ENCODE data around the gene PRR7.

The PRR7 gene

GRCh38 chr5:177425196-177425800 lies 21.3 kb upstream of the PRR7 start:
- DNase-seq: no peak

- peak; percentile 99 for DNase-seq
Observed at GRCh38 chr5:177425801-177426565, 20.6 kb upstream of the PRR7 start.

GRCh38 chr5:177426566-177427210 lies 19.9 kb upstream of the PRR7 start, which contains the start of gene GRK6:
Gene GRK6 (plus strand): TSS chr5:177426676. CDS start chr5:177426846, 170 bp downstream.
- peak; percentile 71 for DNase-seq

- DNase-seq: no peak
Observed at GRCh38 chr5:177427211-177427822, 19.3 kb upstream of the PRR7 start.

GRCh38 chr5:177427919-177428573 lies 18.6 kb upstream of the PRR7 start:
- DNase-seq: no peak

GRCh38 chr5:177428574-177429217 lies 17.9 kb upstream of the PRR7 start:
- no peak for DNase-seq

GRCh38 chr5:177429248-177430040 lies 17.2 kb upstream of the PRR7 start:
- peak; percentile 78 for DNase-seq

GRCh38 chr5:177430140-177430951 lies 16.3 kb upstream of the PRR7 start:
- no peak for DNase-seq

GRCh38 chr5:177430972-177431316 lies 15.7 kb upstream of the PRR7 start:
- no peak for DNase-seq

GRCh38 chr5:177431317-177432142 lies 15.1 kb upstream of the PRR7 start:
- peak; percentile 73 for DNase-seq

GRCh38 chr5:177432143-177432838 lies 14.3 kb upstream of the PRR7 start:
- no peak for DNase-seq

- DNase-seq: no peak
Observed at GRCh38 chr5:177432839-177433657, 13.6 kb upstream of the PRR7 start.

GRCh38 chr5:177433658-177434217 lies 12.9 kb upstream of the PRR7 start:
- DNase-seq: no peak

GRCh38 chr5:177434437-177434836 lies 12.2 kb upstream of the PRR7 start:
- no peak for DNase-seq

GRCh38 chr5:177434942-177435738 lies 11.5 kb upstream of the PRR7 start:
- DNase-seq: no peak

GRCh38 chr5:177435847-177436536 lies 10.6 kb upstream of the PRR7 start:
- DNase-seq: no peak
